ENCODE results near the gene GSTA4.

- TF ChIP-seq CTCF (IDR thresholded peaks at IDR 0.05), result no peak
- no peak for TF ChIP-seq POLR2A (IDR thresholded peaks at IDR 0.05)
These were observed 34.2 kb upstream of the GSTA4 start for GRCh38 chr6:53029257-53029656.

All from heart left ventricle (tissue), 13 donors.